ENCODE measurements around the gene PPP1R10. TPM values are rescaled to one million over a fixed set of nuclear protein-coding genes. Genes with fewer than 3 reads are reported as not detected.

PPP1R10 gene
- total and polyA plus RNA-seq, 10 donors: 13.5 to 86.2 (median 67.2) TPM

- WGBS, 5 donors: 95 to 96% (median 96%) methylated on average over 11 of the region's 11 CpGs
- Histone ChIP-seq H3K4me1 (peaks cover 10 to 43% (median 21%) of the 10 kb centered on the region in 6 donors), H3K36me3 (peaks cover 2 to 69% (median 62%) of the 10 kb centered on the region in 6 donors), H3K27me3 (replicated peaks in 1 of 7) (no peaks in the 10 kb centered on the region), H3K27ac (peak overlapping the region in 2 of 8 donors; percentile 9 to 96), H3K4me3 (peak overlapping the region in 1 of 8 donors; percentile 72), H3K9me3 (no peaks in the 10 kb centered on the region)
- no peak for TF ChIP-seq POLR2AphosphoS5 (IDR thresholded peaks at IDR 0.05)
- no peak for TF ChIP-seq CTCF (IDR thresholded peaks at IDR 0.05 in 8 of 11, conservative IDR thresholded peaks at IDR 0.05 in 3 of 11)
- no peak for TF ChIP-seq POLR2A (IDR thresholded peaks at IDR 0.05)
- intact Hi-C loops (cut with DNase I; ENCODE audit: low total_unique reads): loop anchor here (10.0 kb wide), 1 partner anchor 105 kb away; the partner anchor contains the start of gene TUBB
- no peak for DNase-seq
These were observed 2.5 kb upstream of the PPP1R10 start for GRCh38 chr6:30619561-30619960.

- intact Hi-C loops (cut with DNase I; ENCODE audit: low total_unique reads): loop anchor here (10.0 kb wide), 1 partner anchor 106 kb away; the partner anchor contains the start of gene TUBB
- TF ChIP-seq POLR2AphosphoS5 (IDR thresholded peaks at IDR 0.05) (no peak), CTCF (IDR thresholded peaks at IDR 0.05 in 8 of 11, conservative IDR thresholded peaks at IDR 0.05 in 3 of 11) (no peak), POLR2A (IDR thresholded peaks at IDR 0.05) (no peak)
- peak; percentile 52 for DNase-seq
- no peaks in the 10 kb centered on the region for H3K9me3 ChIP-seq
- H3K4me1 ChIP-seq: peaks cover 22 to 56% (median 33%) of the 10 kb centered on the region in 6 donors
- no peaks in the 10 kb centered on the region for H3K27me3 ChIP-seq (replicated peaks in 1 of 7)
- H3K36me3 ChIP-seq: peaks cover 2 to 63% (median 49%) of the 10 kb centered on the region in 6 donors
- 8 to 14% (median 10%) methylated on average over 8 of the region's 8 CpGs for WGBS, 5 donors
- peak overlapping the region; percentile 93 to 98 (median 96) for H3K27ac ChIP-seq
- peak overlapping the region; percentile 52 to 94 (median 71) for H3K4me3 ChIP-seq
These were observed 1.3 kb upstream of the PPP1R10 start for GRCh38 chr6:30618270-30618797.

GRCh38 chr6:30617565-30618269, 674 bp upstream of the PPP1R10 start, which contains the start of gene MRPS18B:
Gene MRPS18B, plus strand, starts transcription at chr6:30617840. Its CDS starts 26 bp downstream, at chr6:30617866.
- Histone ChIP-seq H3K4me3 (peak within 1 kb of the TSS; percentile 70 to 98 (median 85)), H3K36me3 (peaks cover 2 to 59% (median 43%) of the 10 kb centered on the region in 6 donors), H3K9me3 (no peaks in the 10 kb centered on the region), H3K27me3 (replicated peaks in 1 of 7) (no peaks in the 10 kb centered on the region), H3K4me1 (peaks cover 28 to 62% (median 40%) of the 10 kb centered on the region in 6 donors), H3K27ac (peak within 1 kb of the TSS; percentile 93 to 98 (median 96))
- DNase-seq: peak; percentile 99
- intact Hi-C loops (cut with DNase I; ENCODE audit: low total_unique reads): loop anchor here (10.0 kb wide), 1 partner anchor 107 kb away; the partner anchor contains the start of gene TUBB
- 0 to 1% (median 0%) methylated on average over 27 to 34 of the region's 34 CpGs for WGBS, 5 donors
- TF ChIP-seq POLR2A (IDR thresholded peaks at IDR 0.05) (peak in 2 of 3 donors; percentile 52 to 61), POLR2AphosphoS5 (IDR thresholded peaks at IDR 0.05) (peak in 1 of 3 donors; percentile 95), CTCF (IDR thresholded peaks at IDR 0.05 in 8 of 11, conservative IDR thresholded peaks at IDR 0.05 in 3 of 11) (peak in 2 of 11 experiments; percentile 7 to 33)
